Forelimb muscle (tissue), 1 donor: ENCODE results near the gene IFFO2. TPM values are rescaled to one million over a fixed set of nuclear protein-coding genes. Genes with fewer than 3 reads are reported as not detected.

ENCODE experiments used
- DNase-seq: peaks from one replicate; pipeline ENCODE4 v3.0.0-alpha.2; 2013; ENCODE audit warnings: low read depth
- polyA plus RNA-seq: library from polyadenylated mRNA; unstranded; fragments of 120-200 nt; gene quantifications from one replicate; pipeline ENCODE4 v1.2.1, GENCODE V29; 2013; ENCODE audit not compliant: insufficient read length

IFFO2 gene
- polyA plus RNA-seq, 1 donor: 4.4 TPM

DNA sequence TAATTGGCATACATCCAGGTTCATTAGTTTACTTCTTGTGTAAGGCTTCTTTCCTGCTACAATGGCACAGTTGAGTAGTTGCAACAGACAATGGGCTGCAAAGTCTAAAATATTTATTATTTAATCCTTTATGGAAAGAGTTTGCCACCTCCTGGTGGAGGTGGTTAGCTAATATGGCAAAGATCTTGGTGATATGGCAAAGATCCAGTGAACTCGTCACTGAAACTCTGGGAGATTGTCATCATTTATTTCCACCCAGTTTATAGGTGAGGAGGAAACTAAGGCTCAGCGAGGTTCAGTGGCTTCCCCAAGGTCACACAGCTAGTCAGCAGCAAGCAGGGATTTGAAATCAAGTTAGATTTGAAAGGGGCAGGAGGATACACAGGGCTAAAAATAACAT lies 16.1 kb upstream of the IFFO2 start:
- DNase-seq: no peak

DNA sequence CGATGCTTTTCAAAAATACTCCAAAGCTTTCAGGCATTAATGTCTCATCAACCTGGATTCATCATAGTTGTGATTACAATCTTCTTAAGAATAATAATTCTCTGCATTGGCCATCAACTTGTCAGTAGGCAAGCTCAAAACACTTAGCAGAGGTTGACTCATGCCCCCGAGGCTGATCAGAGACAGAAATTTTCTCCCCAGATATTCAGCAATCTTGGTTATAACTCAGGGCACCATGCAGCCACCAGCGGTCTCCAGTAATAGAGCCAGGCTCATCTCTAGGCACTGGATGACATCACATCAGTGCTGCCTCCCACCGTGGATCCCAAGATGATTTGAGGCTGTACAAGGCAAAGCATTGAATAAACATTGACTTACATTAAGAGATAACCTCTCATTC lies 14.3 kb upstream of the IFFO2 start:
- DNase-seq: no peak

DNA sequence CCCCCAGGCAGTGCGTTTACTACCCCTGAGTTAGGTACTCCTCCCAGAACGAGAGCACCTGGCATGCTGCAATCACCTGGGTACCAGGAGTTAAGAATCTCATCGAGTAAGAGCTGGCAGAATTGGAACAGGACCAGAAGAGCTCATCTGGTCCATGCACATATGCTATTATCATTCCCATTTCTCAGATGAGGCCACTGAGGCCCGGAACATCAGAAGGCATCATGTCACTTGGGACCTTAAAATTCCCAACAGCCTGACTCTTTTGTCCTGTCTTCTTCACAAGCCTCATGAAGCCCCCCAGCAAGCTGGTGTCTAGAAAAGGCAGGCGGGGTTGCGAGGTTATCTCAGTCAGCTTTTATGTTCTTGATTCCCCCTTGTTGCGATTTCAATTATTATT lies 13.9 kb upstream of the IFFO2 start:
- no peak for DNase-seq

DNA sequence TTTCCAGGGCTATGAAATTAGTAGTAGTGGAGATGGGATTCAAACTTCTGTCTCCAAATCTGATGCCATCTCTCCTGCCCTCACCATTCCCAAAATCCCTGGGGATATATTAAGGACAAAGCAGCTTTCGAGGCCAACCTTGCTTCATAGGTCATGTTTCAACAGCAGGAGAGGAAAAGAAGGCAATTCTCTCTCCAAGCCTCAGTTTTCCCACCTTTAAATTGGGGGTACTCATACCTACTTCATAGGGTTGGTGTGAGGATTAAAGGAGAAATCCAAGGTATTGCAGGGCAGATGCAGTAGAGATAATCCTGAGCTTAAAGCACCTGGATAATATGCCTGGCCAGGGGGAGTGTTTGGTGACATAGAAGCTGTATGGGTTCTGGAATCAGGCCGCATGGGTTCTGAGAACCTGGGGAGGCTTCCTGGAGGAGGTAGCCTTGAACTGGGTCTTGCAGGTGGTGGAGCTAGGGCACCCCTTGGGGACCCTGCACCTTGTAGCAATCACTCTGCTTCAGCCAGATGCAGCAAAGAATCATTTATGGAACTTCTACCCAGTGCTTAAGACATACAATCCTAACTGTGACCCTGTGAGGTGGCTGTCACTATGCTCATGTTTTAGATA lies 10.7 kb upstream of the IFFO2 start:
- no peak for DNase-seq

DNA sequence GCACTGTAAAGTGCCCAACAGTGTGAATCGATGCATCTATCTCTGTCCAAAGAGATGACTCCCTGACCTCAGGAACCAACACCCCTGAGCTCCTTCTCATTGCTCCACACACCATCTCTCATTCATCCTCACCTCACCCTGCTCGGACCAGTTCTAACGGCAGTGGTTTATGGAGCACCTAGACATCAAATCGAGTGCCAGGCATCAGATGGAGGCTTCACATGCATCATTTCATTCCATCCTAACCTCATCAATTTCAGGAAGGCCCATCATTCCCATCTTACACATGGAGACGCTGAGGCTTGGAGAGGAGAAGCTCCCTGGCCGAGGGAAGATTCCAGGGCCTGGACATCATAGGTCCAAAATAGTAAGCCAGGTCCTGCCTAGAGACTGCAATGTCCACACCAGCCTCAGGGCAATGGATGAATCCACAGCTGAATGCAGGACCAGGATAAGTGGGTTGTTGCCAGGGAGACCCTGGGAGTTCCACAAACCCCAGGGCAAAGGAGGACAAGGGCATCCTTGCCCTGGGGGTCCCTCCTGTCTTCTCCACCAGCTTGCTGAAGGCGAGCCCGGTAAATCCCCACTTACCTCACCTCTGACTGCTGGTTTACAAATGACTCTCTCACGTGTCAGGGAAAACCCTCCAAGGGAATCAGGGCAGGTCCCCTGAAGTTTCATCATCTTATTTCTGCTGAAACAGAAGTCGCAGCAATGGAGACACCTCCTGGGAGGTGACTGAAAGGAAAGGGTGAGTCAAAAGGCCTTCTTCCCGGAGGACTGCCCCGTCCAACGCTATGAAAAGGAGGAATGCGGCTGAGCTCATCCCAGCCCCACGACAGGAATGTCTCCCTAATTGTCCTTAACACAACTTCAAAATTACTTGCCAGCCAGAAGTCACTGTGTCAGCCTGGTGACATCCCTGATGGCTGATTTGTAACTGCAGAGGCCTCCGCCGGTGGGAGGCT lies 9.0 kb upstream of the IFFO2 start:
- DNase-seq: no peak

DNA sequence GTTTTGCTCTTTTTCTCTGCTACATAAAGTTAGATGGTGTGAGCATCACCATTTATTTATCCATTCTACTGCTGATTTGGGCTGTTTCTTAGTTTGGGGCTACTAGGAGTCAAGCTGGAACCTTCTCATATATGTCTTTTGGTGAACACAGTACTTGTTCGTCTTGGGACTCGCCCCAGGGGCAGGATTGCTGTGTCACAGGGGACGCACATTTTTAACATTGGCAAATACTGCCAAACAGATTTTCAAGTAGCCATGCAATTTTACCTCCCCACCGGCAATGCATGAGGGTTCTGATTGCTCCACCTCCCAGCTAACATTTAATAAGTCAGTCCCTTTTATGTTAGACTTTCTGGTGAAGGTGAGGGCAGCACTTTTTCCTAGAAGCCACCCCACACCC lies 7.5 kb upstream of the IFFO2 start:
- no peak for DNase-seq

DNA sequence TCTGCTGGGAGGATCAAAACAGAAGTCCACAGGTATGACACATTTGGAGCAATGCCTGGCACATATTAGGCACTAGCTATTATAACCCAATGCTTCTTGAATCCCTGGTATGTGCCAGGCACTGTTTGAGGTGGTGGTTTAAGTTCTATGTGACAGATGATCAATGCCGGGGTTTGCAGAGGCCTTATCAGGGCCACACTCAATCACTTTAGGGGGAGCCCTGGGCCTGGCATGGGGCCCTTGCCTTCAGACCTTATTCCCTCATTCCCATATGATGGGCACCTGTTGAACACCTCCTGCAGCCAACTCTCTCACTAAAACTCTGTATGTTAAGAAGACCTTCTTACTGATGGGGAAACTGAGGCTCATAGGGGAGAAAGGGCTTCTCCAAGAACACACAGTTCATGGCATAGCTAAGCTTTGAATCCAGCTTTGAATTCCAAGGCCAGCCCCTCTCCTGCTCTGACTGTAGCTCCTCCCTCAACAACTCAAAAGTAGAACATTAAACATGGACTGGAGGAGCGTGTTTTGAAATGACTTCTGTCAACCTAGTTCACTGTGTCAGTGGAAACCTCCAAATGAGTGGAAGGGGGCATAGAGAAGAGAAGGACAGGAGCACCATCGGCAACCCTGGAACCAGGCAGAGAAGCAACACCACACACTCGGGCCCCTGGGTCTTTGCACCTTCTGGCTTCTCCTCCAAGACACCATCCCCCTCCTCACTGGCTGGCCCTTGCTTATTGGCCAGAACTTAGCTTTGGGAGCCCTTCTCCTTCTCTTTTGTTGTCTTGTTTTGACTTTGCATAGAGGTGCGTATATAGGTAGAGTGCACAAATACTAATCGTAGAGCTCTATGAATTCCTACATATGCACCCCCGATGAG lies 6.6 kb upstream of the IFFO2 start:
- no peak for DNase-seq

DNA sequence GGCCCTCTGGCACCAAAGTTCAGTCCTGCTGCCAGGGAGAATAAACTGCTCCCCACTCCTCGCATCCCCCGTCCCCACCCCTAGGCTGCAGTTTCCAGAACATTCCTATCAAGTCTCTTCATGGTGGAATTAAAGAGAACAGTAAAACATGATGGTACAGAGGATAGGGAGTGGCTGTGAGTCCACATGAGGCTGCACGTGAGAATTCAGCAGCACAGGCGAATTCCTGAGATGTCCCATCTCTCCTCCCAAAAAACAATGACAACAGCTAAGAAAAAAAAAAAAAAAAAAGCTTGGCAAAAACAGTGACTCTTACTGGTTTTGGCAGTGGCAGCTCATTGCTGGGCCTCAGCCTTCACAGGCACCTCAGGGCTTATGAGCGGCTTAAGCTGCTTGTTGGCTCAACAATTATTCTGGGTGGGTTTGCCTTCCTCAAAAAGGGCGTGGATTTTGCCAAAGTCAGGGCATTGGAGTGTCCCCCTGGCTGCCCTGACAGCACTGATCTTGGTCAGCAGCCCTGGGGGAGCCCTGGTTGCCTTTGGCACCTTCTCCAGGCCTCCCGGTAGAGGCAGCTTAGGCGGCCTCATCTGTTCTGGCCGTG lies 5.7 kb upstream of the IFFO2 start:
- no peak for DNase-seq

DNA sequence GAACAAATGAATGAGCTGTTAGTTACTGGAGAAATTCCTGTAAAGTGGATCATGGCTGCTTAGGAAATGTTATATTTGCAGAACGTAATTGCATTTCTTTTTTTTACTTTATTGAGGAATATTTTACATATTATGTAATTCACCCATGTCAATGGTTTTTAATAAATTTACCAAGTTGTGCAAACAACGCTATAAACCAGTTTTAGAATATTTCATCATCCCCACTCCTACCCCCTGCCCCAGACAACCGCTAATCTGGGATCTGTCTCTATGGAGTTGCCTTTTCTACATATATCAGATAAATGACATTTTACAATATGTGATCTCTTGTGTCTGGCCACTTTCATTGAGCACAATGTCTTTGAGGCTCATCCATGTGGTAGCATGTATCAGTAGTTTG lies 4.3 kb upstream of the IFFO2 start:
- DNase-seq: no peak

DNA sequence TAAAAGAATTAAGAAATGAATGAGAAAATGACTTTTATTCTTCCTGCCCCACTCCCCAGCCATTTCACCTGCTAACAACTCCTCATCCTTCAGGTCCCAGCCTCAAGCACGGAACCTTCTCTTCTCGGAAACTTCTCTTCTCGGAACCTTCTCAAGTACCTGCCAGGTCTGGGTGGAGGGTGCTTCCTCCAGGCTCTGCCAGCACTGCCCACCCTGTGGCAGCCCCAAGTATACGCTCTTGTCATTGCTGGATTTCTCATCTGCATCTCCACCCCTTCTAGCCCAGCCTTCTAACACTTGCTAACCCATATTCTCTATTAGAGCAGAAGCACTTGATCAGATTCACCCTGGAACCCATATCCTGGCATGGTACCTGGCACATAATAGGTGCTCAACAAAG lies 3.9 kb upstream of the IFFO2 start:
- no peak for DNase-seq

DNA sequence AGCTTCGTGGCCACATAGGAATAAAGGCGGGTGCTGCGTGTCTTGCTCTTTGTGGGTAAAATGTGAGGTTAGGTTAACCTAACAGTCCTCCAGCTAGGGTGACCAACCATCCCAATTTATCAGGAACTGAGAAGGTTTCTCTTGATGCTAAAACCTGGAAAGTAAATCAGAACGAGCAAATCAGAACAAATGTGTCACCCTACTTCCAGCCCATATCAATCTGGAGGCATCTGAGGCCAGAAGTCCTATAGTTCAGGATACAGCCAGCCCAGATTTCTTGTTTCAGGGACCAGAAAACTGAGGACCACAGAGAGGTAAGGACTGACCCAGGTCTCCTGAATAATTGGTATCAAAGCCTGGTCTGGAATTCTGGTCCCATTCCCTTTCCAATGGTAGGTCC lies 3.1 kb upstream of the IFFO2 start:
- no peak for DNase-seq

DNA sequence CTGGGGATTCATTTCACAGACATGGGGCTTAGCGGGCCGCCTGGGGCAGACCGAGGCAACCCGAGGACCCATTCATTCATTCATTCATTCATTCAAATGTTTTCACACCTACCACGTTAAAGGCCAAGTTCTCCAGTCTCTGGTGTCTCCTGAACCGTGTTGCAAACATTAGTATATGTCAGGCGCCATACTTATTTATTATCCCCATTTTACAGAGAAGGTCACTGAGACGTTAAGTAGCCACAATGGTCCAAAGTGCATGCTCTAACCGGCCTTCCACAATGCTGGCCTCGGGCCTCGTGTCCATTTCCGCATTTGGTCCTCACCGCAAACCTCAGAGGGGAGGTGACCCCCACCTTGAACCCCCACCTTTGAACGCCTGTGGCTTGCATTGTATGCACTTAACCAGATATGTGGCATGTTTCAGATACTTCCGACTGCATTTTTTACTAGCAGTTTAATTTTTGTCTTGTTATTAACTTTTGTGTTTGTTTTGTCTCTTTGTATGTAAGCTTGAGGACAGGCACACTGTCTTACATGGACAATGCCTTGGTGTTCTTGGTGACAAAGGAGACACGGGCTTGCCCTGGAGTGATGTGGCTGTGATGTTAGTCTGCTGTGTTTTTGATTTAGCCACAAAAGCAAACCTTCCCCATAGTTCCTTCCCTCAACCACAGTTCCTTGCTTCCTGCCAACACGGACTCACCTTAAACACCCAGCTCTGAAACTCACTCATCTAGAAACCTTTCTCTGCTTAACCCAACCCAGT lies 1.2 kb upstream of the IFFO2 start:
- DNase-seq: no peak

DNA sequence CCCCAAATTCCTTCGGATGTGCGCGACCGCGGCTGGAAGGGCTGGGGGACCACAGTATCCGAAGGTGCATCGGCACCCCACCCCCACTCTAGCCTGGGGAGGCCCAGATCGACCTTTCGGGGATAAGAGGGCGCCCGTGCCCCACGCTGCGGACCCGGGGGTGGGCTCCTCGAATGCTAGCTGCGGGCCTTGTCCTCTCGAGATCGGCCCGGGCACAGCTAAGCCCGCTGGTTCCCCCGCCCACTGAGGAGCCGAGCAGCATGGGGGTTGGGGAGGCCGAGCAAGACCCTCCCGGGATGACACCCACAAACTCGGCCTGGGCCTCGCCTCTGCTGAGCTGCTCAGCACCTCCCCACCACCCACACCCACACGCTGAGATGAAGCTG lies 653 bp upstream of the IFFO2 start:
- no peak for DNase-seq

DNA sequence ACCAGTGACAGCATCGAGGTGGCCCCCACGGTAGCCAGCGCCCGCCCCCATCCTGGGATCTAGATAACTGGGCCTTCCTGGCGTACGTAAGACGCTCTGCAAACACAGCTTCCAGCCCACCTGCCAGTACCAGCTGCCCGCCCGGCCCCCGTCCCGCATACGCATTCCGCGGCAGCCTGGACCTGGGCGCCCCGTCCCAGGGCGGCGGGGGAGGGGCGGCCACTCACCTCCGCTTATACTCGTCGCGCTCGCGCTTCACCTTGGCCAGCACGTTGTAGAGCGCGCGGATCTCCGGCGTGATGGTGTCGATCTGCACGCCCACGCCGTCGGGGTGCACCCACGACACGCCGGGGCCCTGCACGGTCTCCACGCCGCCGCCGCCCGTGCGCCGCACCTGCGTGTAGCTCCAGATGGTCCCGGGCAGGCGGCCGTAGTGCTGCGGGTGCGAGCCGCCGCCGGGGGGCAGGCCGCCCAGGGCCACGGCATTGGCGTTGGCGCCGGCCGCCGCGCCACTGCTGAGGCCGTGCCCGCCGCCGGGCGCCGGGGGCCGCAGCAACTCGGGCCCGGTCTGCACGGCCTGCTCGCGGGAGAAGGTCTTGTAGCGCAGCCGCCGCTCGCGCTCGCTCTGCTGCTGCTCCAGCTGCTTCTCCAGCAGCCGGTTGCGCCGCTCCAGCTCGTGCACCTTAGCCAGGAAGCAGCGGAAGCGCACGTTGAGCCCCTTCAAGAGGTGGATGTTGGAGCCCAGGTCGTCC lies 859 bp downstream of the IFFO2 start:
- DNase-seq: no peak

DNA sequence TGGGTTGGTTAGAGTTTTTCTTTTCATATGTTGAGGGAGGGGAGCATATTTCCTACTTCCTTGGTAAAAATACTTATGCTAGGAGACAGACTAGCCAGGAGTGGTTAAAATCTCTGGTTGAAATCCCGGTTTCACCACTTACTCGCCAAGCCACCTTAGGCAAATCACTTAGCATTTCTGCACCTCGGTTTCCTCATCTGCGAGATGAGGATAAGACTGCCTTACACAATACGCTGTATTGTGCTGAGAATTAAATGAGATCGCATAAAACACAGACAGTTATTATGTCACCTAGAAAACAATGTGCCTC lies 1.4 kb downstream of the IFFO2 start:
- DNase-seq: no peak

DNA sequence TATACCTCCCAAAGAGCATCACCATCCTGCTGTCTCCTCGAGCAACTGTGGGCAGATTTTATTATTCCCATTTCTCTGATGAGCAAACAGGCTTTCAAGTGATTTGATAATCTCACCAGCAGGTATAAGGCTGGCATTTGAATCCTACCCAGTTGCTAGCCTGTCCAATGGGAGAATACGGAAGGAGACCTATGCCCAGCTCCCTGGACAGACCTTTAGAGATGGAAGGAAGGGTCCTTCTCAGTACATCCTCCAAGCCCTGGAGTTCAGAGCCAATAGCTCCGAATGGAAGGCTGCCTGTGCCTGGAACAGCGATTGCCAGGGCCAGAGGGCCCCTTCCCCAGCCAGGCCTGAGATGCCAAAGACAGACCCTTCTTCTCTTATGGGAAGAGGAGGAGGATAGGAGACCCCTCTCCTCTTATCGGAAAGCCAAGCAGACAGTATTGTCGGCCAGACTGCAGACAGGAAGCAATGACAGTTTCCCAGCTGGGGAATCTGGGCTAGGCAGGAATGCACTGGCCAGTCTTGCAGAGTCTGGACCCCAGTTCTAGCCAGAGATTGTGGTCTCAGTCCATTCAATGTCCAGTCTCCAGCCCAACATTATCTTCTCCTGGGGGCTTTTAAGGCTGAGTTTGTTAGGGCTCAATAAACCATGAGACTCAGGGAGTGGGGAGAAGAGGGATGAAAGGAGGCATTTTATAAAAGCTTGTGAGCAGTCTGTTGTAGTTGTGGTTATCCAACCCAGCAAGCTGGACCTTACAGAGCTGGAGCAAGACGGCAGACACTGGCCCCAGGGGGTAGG lies 2.0 kb downstream of the IFFO2 start:
- DNase-seq: no peak

DNA sequence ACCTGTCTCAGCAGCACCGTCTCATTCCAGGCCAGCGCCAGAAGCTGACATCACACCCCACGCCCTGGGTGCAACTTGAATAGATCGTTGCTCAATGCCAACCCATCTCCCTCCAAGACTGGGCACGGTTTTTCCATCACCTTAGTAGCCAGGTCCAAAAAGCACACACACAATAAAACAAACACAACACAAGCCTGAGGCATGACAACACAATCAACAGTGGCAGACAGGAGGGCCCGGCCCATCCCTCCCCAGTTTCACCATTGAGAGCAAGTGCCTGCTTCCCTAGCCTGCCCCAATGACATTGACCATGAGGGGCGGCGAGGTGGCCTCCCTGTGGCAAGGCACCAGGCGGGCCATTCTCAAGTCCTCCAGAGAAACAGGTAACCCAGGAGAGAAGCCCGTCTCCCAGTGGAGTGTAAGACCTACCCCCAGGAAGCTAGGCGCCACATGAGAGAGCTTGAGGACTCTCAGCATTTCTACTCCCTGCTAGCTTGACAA lies 2.7 kb downstream of the IFFO2 start:
- no peak for DNase-seq

DNA sequence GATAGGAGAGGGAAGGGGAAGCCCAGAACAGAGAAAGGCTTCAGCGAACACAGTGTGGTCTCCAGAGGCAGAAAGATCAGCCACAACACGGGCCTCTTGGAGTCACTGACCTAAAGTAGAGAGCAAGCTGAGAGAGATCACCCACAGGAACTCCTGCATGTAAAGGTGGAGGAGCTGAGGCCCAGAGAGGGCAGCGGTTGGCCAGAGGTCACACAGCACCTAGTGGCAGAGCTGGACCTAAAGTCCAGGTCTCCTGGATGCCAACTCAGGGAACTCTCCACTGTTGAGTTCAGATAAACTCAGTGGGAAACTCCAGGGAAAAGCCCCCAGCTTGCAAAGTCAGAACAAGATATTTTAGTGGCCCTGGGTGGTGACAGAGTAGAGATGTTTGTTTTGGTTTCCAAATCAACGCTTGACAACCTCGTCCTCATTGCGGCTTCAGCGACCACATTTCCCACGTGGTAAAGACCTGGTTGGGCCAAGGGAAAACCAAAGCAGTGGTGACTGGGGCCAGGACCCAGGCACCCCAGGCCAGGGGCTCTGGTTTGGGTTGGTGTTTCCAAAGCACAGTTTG lies 4.6 kb downstream of the IFFO2 start:
- no peak for DNase-seq

DNA sequence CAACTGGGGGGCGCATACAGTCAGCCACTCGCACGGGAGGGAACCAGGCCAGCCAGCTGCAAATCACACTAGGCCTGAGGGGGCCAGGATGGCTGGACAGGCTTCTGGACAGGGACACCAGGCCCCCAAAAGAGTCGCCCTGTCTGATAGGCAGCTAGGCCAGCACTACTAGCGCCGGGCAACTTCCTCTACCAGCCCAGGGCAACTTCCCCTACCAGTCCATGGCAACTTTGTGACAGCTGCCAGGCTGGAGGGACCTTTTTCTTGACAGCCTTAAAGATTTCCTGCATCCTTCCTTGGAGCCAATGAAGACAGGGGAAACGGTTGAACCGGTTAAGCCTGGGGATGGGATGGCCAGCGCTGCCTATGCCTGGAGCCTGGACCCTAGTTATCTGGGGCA lies 5.1 kb downstream of the IFFO2 start:
- DNase-seq: no peak
